Measurements from ENCODE around the gene TMEM121.
A peak's percentile ranks its signal among the peaks of the same experiment; 100 is the strongest.

The TMEM121 gene

GRCh38 chr14:105498430-105499255 is 27.7 kb upstream of the TMEM121 start:
- DNase-seq (ENCODE audit: low read depth) = no peak

GRCh38 chr14:105499256-105500035 is 26.9 kb upstream of the TMEM121 start:
- DNase-seq (ENCODE audit: low read depth) = no peak

GRCh38 chr14:105500036-105500725 is 26.2 kb upstream of the TMEM121 start:
- no peak for DNase-seq (ENCODE audit: low read depth)

DNA sequence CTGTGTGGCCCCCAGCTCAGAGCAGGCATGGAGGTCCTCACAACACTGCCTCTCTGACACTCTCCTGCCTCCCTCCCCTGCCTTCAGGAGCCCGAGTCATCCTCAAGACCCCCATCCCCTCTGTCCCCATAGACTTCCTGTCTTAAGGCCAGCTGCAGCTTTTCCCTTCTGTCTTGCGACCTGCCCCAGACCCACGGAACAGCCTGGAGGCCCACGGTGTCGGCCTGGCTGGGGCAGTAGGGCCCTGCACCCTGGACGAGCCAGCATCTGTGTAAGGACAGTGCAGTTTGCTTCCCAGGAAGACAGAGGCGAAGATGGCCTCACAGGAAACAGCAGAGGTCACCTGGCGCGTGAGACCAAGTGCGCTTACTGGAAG is 25.7 kb upstream of the TMEM121 start:
- DNase-seq (ENCODE audit: low read depth) = no peak

- no peak for DNase-seq (ENCODE audit: low read depth)
Measured at GRCh38 chr14:105501504-105502291, 24.7 kb upstream of the TMEM121 start.

DNA sequence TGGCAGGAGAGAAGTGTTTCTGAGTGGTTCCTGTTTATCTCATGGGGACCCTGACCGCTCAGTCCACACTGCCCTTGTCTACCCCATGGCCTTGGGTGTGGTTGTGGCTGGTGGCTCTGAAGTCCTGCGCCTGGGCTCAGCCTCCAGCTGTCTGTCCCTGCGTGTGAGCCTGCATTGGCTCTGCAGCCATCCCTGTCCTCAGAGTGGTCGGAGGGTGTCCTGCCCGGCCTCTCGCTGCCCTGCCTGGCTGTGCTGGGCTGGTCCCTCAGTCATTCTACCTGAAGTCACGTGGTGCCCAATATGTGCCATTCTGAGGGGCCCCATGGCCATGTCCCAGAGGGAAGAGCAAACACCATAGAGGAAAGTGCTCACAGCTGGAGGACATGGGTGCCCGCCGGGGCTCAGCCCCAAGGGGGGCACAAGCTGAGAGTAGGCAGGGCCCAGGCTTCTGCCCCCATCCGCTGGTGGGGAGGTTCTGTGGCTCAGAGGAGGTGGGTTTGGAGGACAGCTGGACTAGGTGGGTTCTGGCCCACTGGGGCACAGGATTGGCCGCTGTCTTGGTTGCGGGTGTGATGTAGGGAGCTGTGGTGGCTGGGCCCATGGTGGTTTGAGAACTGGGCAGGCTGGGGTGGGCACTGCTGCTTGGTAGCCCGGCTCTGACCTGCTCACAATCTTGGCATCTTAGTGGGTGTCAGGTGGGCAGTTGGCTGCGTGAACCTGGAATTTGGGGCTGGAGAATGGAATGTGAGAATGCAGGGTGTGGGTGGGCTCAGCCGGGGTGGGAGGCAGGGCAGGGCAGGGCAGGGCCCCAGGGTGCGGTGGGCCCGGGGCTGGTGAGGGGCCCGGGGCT is 23.7 kb upstream of the TMEM121 start:
- DNase-seq (ENCODE audit: low read depth) = no peak

DNA sequence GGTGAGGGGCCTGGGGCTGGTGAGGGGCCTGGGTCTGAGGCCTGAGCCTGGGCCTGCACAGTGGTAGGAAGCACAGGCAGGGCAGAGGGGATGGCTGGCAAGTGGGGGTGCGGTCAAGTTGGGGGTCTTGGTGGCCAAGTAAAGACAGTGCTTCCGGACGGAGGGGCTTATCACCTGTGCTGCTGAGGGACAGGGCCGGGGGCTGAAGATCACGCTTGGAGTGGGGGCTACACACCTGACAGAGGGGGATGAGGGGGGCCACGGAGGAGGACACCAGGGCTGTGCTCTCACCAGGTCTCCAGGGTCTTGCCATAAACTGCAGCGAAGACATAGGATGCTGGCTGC is 23.1 kb upstream of the TMEM121 start:
- no peak for DNase-seq (ENCODE audit: low read depth)

DNA sequence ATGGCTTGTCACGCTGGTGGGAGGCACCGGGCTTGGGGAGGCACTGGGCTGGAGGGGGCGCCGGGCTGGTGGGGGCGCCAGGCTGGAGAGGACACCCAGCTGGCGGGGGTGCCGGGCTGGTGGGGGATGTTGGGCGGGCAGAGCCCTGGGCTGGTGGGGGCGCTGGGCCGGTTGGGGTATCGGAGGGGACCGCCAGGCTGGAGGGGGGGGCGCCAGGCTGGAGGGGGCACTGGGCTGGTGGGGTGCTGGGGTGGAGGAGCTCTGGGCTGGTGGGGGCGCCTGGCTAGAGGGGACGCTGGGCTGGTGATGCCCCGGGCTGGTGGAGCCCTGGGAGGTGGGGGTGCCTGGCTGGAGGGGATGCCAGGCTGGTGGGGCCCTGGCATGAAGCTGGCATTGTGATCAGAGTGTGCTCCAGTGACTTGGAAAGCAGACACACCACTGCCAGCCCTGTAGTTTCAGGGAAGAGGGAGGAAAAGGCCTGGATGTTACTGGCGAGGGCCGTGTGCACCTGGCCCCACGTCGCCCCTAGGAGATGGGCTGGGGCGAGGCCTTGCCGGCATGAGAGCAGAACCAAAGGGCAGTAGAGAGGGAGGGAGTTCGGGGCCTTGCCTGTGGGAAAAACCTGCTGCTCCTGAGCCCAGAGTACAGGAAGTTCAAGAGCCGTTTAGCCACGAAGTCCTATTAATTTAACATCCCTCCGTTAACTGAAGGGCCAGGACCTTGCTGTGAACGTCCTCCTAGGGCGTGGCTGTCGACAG is 22.3 kb upstream of the TMEM121 start:
- no peak for DNase-seq (ENCODE audit: low read depth)

DNA sequence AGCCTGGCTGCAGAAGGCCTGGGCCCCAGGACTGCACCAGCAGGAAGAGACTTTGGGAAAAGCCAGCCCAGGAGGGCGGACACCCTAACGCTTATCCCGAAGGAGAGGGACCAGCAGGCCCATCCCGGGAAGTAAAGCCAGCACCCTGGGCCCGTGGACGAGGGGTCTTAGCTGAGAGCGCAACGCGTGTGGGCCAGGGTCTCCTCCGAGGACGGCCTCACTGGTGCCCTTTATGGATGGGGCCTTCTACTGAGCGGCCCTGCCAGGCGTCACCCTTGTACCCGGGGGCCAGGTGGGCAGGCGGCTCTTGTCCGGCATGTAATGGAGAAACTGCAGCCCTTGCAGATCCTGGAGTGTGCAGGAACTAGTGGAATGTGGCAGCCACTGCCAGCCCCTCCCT is 21.3 kb upstream of the TMEM121 start:
- no peak for DNase-seq (ENCODE audit: low read depth)

DNA sequence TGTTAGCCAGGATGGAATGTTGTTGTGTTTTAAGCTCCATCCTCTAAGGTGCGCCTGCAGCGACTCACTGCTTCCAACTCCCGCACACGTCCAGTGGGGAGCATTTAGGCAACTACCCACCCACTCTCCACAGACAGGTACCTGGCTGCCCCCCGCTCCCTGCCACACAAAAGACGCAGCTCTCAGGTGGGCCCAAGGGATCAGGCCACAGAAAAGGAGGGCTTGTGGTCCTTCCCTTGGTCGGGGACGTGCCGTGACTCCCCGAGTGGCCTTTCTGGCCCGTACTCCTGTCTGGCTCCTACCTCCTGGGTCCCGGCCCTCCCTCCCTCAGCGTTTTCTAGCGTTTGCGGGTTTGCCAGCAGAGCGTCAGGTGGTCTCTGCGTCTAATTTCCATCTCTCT is 19.1 kb upstream of the TMEM121 start:
- no peak for DNase-seq (ENCODE audit: low read depth)

- DNase-seq (ENCODE audit: low read depth) = no peak
Measured at GRCh38 chr14:105508069-105508468, 18.3 kb upstream of the TMEM121 start.

DNA sequence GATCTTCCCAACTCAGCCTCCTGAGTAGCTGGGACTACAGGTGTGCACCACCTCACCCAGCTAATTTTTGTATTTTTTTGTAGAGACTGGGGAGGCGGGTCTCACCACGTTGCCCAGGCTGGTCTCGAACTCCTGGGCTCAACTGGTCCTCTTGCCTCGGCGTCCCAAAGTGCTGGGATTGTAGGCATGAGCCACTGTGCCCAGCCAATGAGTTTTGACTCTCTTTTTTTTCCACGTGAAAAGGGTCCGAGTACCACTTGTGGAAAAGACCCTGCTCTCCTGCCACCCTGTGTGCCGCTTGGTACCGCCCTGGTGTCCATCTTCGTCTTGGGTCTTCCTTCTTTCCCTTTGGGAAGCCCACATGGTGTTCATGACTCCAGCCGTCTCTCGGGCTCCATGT is 17.8 kb upstream of the TMEM121 start:
- DNase-seq (ENCODE audit: low read depth) = no peak

DNA sequence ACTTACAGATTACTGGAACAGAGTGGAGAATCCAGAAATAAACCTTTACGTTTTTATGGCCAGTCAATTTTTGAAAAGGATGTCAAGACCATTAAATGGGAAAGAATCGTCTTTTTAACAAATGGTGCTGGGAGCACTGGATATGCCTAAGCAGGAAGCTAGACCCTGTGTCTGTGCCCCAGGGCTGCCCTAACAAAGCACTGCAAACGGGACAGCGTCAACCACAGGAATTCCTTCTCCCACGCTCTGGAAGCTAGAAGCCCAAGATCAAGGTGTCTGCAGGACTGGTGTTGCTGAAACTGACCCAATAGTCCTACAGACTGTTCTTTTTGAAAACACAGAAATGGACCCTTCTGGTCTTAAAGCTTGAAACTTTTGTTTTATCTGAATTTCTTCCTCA is 9.3 kb upstream of the TMEM121 start:
- no peak for DNase-seq (ENCODE audit: low read depth)

- DNase-seq (ENCODE audit: low read depth) = no peak
Measured at GRCh38 chr14:105519946-105520698, 6.3 kb upstream of the TMEM121 start.

DNA sequence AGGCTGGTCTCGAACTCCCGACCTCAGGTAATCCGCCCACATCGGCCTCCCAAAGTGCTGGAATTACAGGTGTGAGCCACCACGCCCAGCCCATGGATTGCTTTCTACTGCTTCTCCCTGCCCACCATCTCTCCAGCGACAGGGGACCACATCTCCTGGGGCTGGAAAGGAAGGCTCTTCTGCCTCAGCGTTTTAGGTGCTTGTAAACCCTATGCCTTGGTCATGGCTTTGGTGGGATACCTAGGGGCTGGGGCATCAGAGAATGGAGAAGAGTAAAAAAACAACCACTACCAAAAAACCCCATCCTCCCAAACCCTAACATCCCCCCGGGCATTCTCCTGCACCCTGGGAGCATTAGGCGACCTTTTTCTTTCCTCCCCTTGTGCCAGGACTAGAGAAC is 1.1 kb upstream of the TMEM121 start:
- no peak for DNase-seq (ENCODE audit: low read depth)

- no peak for DNase-seq (ENCODE audit: low read depth)
Measured at GRCh38 chr14:105526776-105527380, 495 bp downstream of the TMEM121 start.

DNA sequence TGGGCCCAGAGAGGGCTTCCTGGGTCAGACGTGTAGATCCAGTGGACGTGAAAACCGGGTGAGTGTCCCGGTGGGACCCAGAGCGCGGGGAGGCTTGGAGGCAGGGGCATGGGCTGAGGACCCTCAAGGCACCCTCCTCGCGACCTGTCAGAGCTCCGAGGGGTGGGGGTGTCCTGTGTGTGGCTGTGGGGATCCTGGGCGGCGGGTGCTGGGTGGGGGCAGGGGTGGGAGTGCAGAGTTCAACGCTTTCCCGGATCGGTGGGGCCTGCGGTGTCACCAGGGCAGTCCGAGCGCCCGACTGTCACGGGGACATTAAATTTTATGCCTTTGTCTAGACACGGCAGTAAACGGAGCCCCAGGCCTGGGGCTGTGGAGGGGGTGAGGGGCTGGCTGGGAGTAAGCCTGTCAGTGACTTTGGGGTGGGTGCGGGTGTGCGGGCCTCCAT is 1.0 kb downstream of the TMEM121 start:
- no peak for DNase-seq (ENCODE audit: low read depth)

- peak; percentile 82 for DNase-seq (ENCODE audit: low read depth)
Measured at GRCh38 chr14:105527826-105528585, 1.6 kb downstream of the TMEM121 start.
